PC-9 (cell line): ENCODE results near the gene KNG1.

Source experiments
- CTCF ChIP-seq: fragments of 200-600 bp; sonication (generic); conservative IDR thresholded peaks from 2 replicates; pipeline ENCODE4 v1.6.1; 2017; ENCODE audit warnings: mixed run types, antibody characterized with exemption, mild to moderate bottlenecking, moderate library complexity
- EZH2 ChIP-seq: fragments of 200-600 bp; sonication (generic); IDR thresholded peaks from 2 replicates; pipeline ENCODE4 v1.8.0; 2017; ENCODE audit warnings: antibody characterized with exemption, low read depth

GRCh38 chr3:186717039-186717457, at the start of gene KNG1:
- TF ChIP-seq CTCF, result no peak
- TF ChIP-seq EZH2, result no peak
